HCT116 (cell line): ENCODE data around the gene AKAP12.

ENCODE experiments used
- EZH2 ChIP-seq: fragments of 200-600 bp; sonication (generic); IDR thresholded peaks from 2 replicates; pipeline ENCODE4 v1.6.1; 2017; ENCODE audit warnings: antibody characterized with exemption, mixed run types
- EZH2phosphoT487 ChIP-seq: fragments of 200-600 bp; IDR thresholded peaks from 2 replicates; pipeline ENCODE4 v1.6.1; 2018; ENCODE audit warnings: antibody characterized with exemption, borderline replicate concordance
- JUND ChIP-seq: IDR thresholded peaks from 2 replicates; pipeline ENCODE4 v1.6.1; 2012
- SRF ChIP-seq: IDR thresholded peaks from 2 replicates; pipeline ENCODE4 v1.6.1; 2012; ENCODE audit warnings: low read depth
- YY1 ChIP-seq: IDR thresholded peaks from 2 replicates; pipeline ENCODE4 v1.6.1; 2011; ENCODE audit warnings: low read length, low read depth, moderate library complexity, mild to moderate bottlenecking; ENCODE audit not compliant: insufficient replicate concordance; ENCODE audit errors: extremely low read depth
- TF ChIP-seq, protein P1 (sequence below), 3 experiments: fragments of 200-600 bp in 1 of 3; sonication (generic) in 1 of 3; IDR thresholded peaks in 2 of 3; conservative IDR thresholded peaks in 1 of 3; 2 replicates each; pipeline ENCODE4 v1.5.1; 2012 to 2017; ENCODE audit warnings: low read depth in 2 of 3, low read length in 2 of 3, antibody characterized with exemption in 1 of 3, borderline replicate concordance in 1 of 3, control low read depth in 1 of 3, mild to moderate bottlenecking in 1 of 3, mixed read lengths in 1 of 3, mixed run types in 1 of 3, moderate library complexity in 1 of 3; ENCODE audit not compliant: insufficient read depth in 1 of 3

DNA sequence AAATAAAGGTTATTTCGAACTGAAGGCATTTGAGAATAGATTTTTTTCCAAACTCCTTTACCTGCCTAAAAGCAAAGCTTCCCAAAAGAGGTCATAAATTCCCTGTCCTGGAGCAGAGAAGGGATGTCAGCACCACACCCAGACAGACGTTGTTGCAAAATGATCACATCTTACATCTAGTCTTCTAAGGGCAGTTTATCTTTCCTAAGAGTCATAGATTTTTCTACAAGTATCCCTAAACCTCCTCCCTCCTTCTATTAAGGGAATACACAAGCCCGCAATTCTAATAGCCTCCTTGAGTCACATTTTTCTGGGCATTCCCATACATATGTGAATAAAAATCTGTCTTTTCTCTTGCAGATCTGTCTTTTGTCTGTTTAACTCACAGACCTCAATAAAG lies 20.6 kb upstream of the AKAP12 start:
- TF ChIP-seq, protein P1, sequence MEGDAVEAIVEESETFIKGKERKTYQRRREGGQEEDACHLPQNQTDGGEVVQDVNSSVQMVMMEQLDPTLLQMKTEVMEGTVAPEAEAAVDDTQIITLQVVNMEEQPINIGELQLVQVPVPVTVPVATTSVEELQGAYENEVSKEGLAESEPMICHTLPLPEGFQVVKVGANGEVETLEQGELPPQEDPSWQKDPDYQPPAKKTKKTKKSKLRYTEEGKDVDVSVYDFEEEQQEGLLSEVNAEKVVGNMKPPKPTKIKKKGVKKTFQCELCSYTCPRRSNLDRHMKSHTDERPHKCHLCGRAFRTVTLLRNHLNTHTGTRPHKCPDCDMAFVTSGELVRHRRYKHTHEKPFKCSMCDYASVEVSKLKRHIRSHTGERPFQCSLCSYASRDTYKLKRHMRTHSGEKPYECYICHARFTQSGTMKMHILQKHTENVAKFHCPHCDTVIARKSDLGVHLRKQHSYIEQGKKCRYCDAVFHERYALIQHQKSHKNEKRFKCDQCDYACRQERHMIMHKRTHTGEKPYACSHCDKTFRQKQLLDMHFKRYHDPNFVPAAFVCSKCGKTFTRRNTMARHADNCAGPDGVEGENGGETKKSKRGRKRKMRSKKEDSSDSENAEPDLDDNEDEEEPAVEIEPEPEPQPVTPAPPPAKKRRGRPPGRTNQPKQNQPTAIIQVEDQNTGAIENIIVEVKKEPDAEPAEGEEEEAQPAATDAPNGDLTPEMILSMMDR (IDR thresholded peaks at IDR 0.05 in 2 of 3, conservative IDR thresholded peaks at IDR 0.05 in 1 of 3; ENCODE audit: borderline replicate concordance in 1 of 3, insufficient read depth in 1 of 3, low read depth in 2 of 3, low read length in 2 of 3), result no peak
- TF ChIP-seq YY1, result no peak
- TF ChIP-seq SRF, result no peak
- TF ChIP-seq EZH2, result no peak
- no peak for TF ChIP-seq JUND
- TF ChIP-seq EZH2phosphoT487, result no peak
